HepG2 (cell line): ENCODE data around the gene SLC35D2. TPM values are rescaled to one million over a fixed set of nuclear protein-coding genes. Genes with fewer than 3 reads are reported as not detected.

Experiments
- ARHGAP35 ChIP-seq: sonication (generic); formaldehyde crosslinking; IDR thresholded peaks from 2 replicates; pipeline ENCODE4 v1.9.0; 2022; ENCODE audit warnings: mild to moderate bottlenecking, inconsistent platforms, moderate library complexity, missing genetic modification reagents, borderline replicate concordance
- POLR2A ChIP-seq, 2 experiments: IDR thresholded peaks; 2 replicates each; pipeline ENCODE4 v1.6.1; 2011; ENCODE audit warnings: low read depth in 2 of 2, low read length in 2 of 2, mild to moderate bottlenecking in 1 of 2, moderate library complexity in 1 of 2; ENCODE audit not compliant: insufficient read depth in 1 of 2
- SP4 ChIP-seq: sonication (generic); formaldehyde crosslinking; IDR thresholded peaks from 2 replicates; pipeline ENCODE4 v1.8.1; 2023; ENCODE audit warnings: mild to moderate bottlenecking, missing genetic modification reagents
- TARDBP ChIP-seq: sonication (generic); formaldehyde crosslinking; IDR thresholded peaks from 2 replicates; pipeline ENCODE4 v1.8.0; 2022; ENCODE audit warnings: mild to moderate bottlenecking, missing genetic modification reagents
- TCF12 ChIP-seq, 2 experiments: fragments of 450-650 bp in 1 of 2; sonication (generic) in 1 of 2; formaldehyde crosslinking in 1 of 2; IDR thresholded peaks; 2 replicates each; pipeline versions ENCODE4 v1.6.1 to v1.8.0; 2017 to 2022; ENCODE audit warnings: antibody characterized with exemption in 1 of 2, mild to moderate bottlenecking in 1 of 2, missing genetic modification reagents in 1 of 2, moderate library complexity in 1 of 2
- YEATS2 ChIP-seq: sonication (generic); formaldehyde crosslinking; IDR thresholded peaks from 2 replicates; pipeline ENCODE4 v1.4.0; 2020; ENCODE audit warnings: missing genetic modification reagents, borderline replicate concordance
- ZNF282 ChIP-seq: fragments of 450-650 bp; IDR thresholded peaks from 2 replicates; pipeline ENCODE4 v1.6.1; 2018; ENCODE audit not compliant: partially characterized antibody
- ZNF326 ChIP-seq: sonication (generic); formaldehyde crosslinking; IDR thresholded peaks from 2 replicates; pipeline ENCODE4 v1.4.0; 2020; ENCODE audit warnings: missing genetic modification reagents, borderline replicate concordance
- ZNF468 ChIP-seq: sonication (generic); formaldehyde crosslinking; IDR thresholded peaks from 2 replicates; pipeline ENCODE4 v1.8.0; 2022; ENCODE audit warnings: mild to moderate bottlenecking, moderate library complexity, missing genetic modification reagents
- ZNF616 ChIP-seq: sonication (generic); formaldehyde crosslinking; IDR thresholded peaks from 2 replicates; pipeline ENCODE4 v1.5.0; 2020; ENCODE audit warnings: low read depth, mild to moderate bottlenecking, missing genetic modification reagents
- ZNF678 ChIP-seq: sonication (generic); formaldehyde crosslinking; IDR thresholded peaks from 2 replicates; pipeline ENCODE4 v1.4.0; 2020; ENCODE audit warnings: mild to moderate bottlenecking, missing genetic modification reagents
- polyA plus RNA-seq, 8 experiments: library from polyadenylated mRNA; depleted of rRNA in 3 of 8; stranded (reverse) in 7 of 8; unstranded in 1 of 8; fragments of >200 nt; fragmentation: Illumina TruSeq in 4 of 8; extraction: Trizol in 4 of 8; gene quantifications; 2 replicates each; pipeline versions ENCODE4 v1.2.1 to v1.2.3, GENCODE V29; 2011 to 2016; ENCODE audit warnings: low read depth in 4 of 8, missing spikeins in 1 of 8, mixed read lengths in 1 of 8; ENCODE audit not compliant: insufficient read depth in 1 of 8
- total RNA-seq, 5 experiments: library from RNA; depleted of rRNA; stranded (reverse); fragments of >200 nt; fragmentation: Illumina TruSeq; extraction: Trizol; gene quantifications; 2 replicates each; pipeline ENCODE4 v1.2.3, GENCODE V29; 2016; ENCODE audit warnings: low read depth in 1 of 5
- TF ChIP-seq, protein P1 (sequence below): sonication (generic); formaldehyde crosslinking; IDR thresholded peaks from 2 replicates; pipeline ENCODE4 v1.9.0; 2021; ENCODE audit warnings: mild to moderate bottlenecking, missing genetic modification reagents
- TF ChIP-seq, protein P2 (sequence below): sonication (generic); formaldehyde crosslinking; IDR thresholded peaks from 2 replicates; pipeline ENCODE4 v1.4.0; 2020; ENCODE audit warnings: missing genetic modification reagents; ENCODE audit errors: not compliant biosample characterization
- TF ChIP-seq, protein P3 (sequence below), 2 experiments: sonication (generic) in 1 of 2; formaldehyde crosslinking in 1 of 2; IDR thresholded peaks; 2 replicates each; pipeline versions ENCODE4 v1.4.0 to v1.6.1; 2016 to 2020; ENCODE audit warnings: borderline replicate concordance in 1 of 2, low read depth in 1 of 2, mild to moderate bottlenecking in 1 of 2, missing genetic modification reagents in 1 of 2
- TF ChIP-seq, protein P4 (sequence below): sonication (generic); formaldehyde crosslinking; IDR thresholded peaks from 2 replicates; pipeline ENCODE4 v1.5.1; 2020; ENCODE audit warnings: missing genetic modification reagents, mild to moderate bottlenecking, borderline replicate concordance

Gene SLC35D2
- total and polyA plus RNA-seq, 2 of the 13 experiments (the other 11 are each of a cell fraction or from before 2014, with no cell fraction given): 96.2 to 103 TPM

DNA sequence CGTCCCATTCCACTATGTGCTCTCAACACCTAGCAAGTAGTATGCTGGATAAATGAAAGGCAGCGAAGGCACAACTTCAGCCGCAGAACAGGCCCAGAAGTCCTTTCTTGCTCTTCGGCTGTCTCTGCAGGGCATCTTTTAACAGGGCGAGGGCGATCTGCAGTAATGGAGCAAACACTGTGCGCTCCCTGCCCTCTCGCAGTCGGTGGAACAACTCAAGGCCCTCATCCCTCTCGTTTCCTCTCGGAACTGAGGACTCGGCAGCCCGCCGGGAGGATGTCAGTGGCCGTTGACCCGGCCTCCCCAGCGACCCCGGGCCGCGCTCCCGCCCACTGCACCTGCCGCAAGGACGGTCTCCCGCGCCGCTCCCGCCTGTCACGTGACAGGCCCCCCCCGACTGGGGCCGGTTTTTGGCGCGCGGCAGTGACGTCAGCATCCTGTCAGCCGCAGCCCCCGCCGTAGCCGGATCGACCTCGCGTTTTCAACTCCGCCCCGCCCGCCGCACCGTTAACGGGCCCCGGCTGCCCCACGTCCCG is 33.6 kb upstream of the SLC35D2 start (continued):
- TF ChIP-seq, protein P1, sequence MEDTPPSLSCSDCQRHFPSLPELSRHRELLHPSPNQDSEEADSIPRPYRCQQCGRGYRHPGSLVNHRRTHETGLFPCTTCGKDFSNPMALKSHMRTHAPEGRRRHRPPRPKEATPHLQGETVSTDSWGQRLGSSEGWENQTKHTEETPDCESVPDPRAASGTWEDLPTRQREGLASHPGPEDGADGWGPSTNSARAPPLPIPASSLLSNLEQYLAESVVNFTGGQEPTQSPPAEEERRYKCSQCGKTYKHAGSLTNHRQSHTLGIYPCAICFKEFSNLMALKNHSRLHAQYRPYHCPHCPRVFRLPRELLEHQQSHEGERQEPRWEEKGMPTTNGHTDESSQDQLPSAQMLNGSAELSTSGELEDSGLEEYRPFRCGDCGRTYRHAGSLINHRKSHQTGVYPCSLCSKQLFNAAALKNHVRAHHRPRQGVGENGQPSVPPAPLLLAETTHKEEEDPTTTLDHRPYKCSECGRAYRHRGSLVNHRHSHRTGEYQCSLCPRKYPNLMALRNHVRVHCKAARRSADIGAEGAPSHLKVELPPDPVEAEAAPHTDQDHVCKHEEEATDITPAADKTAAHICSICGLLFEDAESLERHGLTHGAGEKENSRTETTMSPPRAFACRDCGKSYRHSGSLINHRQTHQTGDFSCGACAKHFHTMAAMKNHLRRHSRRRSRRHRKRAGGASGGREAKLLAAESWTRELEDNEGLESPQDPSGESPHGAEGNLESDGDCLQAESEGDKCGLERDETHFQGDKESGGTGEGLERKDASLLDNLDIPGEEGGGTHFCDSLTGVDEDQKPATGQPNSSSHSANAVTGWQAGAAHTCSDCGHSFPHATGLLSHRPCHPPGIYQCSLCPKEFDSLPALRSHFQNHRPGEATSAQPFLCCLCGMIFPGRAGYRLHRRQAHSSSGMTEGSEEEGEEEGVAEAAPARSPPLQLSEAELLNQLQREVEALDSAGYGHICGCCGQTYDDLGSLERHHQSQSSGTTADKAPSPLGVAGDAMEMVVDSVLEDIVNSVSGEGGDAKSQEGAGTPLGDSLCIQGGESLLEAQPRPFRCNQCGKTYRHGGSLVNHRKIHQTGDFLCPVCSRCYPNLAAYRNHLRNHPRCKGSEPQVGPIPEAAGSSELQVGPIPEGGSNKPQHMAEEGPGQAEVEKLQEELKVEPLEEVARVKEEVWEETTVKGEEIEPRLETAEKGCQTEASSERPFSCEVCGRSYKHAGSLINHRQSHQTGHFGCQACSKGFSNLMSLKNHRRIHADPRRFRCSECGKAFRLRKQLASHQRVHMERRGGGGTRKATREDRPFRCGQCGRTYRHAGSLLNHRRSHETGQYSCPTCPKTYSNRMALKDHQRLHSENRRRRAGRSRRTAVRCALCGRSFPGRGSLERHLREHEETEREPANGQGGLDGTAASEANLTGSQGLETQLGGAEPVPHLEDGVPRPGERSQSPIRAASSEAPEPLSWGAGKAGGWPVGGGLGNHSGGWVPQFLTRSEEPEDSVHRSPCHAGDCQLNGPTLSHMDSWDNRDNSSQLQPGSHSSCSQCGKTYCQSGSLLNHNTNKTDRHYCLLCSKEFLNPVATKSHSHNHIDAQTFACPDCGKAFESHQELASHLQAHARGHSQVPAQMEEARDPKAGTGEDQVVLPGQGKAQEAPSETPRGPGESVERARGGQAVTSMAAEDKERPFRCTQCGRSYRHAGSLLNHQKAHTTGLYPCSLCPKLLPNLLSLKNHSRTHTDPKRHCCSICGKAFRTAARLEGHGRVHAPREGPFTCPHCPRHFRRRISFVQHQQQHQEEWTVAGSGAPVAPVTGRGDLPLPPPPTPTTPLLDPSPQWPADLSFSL (CRISPR knock-in tag): no peak
- TF ChIP-seq ZNF326 (CRISPR knock-in tag): no peak
- TF ChIP-seq POLR2A (IDR thresholded peaks at IDR 0.05; ENCODE audit: insufficient read depth in 1 of 2, low read depth in 2 of 2, low read length in 2 of 2): peak; percentile 93 to 99
- no peak for TF ChIP-seq ZNF282
- TF ChIP-seq ZNF616 (CRISPR knock-in tag): no peak; the same call in 1 of the 2 replicates
- TF ChIP-seq, protein P2, sequence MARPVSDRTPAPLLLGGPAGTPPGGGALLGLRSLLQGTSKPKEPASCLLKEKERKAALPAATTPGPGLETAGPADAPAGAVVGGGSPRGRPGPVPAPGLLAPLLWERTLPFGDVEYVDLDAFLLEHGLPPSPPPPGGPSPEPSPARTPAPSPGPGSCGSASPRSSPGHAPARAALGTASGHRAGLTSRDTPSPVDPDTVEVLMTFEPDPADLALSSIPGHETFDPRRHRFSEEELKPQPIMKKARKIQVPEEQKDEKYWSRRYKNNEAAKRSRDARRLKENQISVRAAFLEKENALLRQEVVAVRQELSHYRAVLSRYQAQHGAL (CRISPR knock-in tag): no peak
- TF ChIP-seq ARHGAP35 (CRISPR knock-in tag): no peak
- TF ChIP-seq YEATS2 (CRISPR knock-in tag): peak; percentile 84
- peak; percentile 89 for TF ChIP-seq TARDBP (CRISPR knock-in tag)
- no peak for TF ChIP-seq TCF12 (IDR thresholded peaks at IDR 0.05)
- TF ChIP-seq TCF12 (CRISPR knock-in tag; IDR thresholded peaks at IDR 0.05): peak; percentile 57; the same call in 1 of the 2 replicates
- TF ChIP-seq ZNF678 (CRISPR knock-in tag): peak; percentile 81; the same call in 1 of the 2 replicates
- TF ChIP-seq, protein P3, sequence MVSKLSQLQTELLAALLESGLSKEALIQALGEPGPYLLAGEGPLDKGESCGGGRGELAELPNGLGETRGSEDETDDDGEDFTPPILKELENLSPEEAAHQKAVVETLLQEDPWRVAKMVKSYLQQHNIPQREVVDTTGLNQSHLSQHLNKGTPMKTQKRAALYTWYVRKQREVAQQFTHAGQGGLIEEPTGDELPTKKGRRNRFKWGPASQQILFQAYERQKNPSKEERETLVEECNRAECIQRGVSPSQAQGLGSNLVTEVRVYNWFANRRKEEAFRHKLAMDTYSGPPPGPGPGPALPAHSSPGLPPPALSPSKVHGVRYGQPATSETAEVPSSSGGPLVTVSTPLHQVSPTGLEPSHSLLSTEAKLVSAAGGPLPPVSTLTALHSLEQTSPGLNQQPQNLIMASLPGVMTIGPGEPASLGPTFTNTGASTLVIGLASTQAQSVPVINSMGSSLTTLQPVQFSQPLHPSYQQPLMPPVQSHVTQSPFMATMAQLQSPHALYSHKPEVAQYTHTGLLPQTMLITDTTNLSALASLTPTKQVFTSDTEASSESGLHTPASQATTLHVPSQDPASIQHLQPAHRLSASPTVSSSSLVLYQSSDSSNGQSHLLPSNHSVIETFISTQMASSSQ (IDR thresholded peaks at IDR 0.05; ENCODE audit: low read depth): no peak
- TF ChIP-seq, protein P3 (CRISPR knock-in tag; IDR thresholded peaks at IDR 0.05; ENCODE audit: borderline replicate concordance): peak; percentile 89; the same call in 1 of the 2 replicates
- TF ChIP-seq, protein P4, sequence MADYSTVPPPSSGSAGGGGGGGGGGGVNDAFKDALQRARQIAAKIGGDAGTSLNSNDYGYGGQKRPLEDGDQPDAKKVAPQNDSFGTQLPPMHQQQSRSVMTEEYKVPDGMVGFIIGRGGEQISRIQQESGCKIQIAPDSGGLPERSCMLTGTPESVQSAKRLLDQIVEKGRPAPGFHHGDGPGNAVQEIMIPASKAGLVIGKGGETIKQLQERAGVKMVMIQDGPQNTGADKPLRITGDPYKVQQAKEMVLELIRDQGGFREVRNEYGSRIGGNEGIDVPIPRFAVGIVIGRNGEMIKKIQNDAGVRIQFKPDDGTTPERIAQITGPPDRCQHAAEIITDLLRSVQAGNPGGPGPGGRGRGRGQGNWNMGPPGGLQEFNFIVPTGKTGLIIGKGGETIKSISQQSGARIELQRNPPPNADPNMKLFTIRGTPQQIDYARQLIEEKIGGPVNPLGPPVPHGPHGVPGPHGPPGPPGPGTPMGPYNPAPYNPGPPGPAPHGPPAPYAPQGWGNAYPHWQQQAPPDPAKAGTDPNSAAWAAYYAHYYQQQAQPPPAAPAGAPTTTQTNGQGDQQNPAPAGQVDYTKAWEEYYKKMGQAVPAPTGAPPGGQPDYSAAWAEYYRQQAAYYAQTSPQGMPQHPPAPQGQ (CRISPR knock-in tag): no peak
- no peak for TF ChIP-seq ZNF468 (CRISPR knock-in tag)
- peak; percentile 81 for TF ChIP-seq SP4 (CRISPR knock-in tag)
